OCI-LY7 (cell line): ENCODE measurements around the gene ECT2L.

Experiments used
- EZH2phosphoT487 ChIP-seq: fragments of 200-600 bp; sonication (generic); IDR thresholded peaks from 2 replicates; pipeline ENCODE4 v1.6.1; 2018; ENCODE audit warnings: low read depth, borderline replicate concordance, mild to moderate bottlenecking, mixed run types, antibody characterized with exemption, low read length, moderate library complexity, mixed read lengths
- TF ChIP-seq, protein P1 (sequence below): fragments of 200-600 bp; sonication (generic); conservative IDR thresholded peaks from 2 replicates; pipeline ENCODE4 v1.5.1; 2014; ENCODE audit warnings: mild to moderate bottlenecking, antibody characterized with exemption, low read length, moderate library complexity, mixed read lengths

DNA sequence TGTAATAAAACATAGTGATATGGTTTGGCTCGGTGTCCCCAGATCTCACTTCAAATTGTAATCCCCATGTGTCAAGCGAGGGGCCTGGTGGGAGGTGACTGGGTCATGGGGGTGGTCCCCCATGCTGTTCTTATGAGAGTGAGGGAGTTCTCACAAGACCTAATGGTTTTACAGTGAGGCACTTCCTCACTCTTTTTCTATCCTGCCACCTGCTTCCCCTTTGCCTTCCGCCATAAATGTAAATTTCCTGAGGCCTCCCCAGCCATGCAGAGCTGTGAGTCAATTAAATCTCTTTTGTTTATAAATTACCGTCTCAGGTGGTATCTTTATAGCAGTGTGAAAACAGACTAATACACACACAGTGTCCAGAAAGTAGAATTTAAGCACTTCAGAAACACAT, 113.6 kb downstream of the ECT2L start:
- TF ChIP-seq, protein P1, sequence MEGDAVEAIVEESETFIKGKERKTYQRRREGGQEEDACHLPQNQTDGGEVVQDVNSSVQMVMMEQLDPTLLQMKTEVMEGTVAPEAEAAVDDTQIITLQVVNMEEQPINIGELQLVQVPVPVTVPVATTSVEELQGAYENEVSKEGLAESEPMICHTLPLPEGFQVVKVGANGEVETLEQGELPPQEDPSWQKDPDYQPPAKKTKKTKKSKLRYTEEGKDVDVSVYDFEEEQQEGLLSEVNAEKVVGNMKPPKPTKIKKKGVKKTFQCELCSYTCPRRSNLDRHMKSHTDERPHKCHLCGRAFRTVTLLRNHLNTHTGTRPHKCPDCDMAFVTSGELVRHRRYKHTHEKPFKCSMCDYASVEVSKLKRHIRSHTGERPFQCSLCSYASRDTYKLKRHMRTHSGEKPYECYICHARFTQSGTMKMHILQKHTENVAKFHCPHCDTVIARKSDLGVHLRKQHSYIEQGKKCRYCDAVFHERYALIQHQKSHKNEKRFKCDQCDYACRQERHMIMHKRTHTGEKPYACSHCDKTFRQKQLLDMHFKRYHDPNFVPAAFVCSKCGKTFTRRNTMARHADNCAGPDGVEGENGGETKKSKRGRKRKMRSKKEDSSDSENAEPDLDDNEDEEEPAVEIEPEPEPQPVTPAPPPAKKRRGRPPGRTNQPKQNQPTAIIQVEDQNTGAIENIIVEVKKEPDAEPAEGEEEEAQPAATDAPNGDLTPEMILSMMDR, result no peak
- no peak for TF ChIP-seq EZH2phosphoT487
